Activated T-cell treated with anti-CD3 and anti-CD28 coated beads for 48 hours (primary cell): ENCODE measurements around the gene ERH.
A peak's percentile ranks its signal among the peaks of the same experiment; 100 is the strongest.
"Not testable (repeated sequence)": the region's sequence is repeated elsewhere in the genome, so short reads cannot be mapped to it uniquely, and the experiment has no call there.

Experiments
- DNase-seq: peaks from one replicate; pipeline ENCODE4 v3.0.0-alpha.2; 2020; ENCODE audit warnings: low read depth

ERH gene

DNA sequence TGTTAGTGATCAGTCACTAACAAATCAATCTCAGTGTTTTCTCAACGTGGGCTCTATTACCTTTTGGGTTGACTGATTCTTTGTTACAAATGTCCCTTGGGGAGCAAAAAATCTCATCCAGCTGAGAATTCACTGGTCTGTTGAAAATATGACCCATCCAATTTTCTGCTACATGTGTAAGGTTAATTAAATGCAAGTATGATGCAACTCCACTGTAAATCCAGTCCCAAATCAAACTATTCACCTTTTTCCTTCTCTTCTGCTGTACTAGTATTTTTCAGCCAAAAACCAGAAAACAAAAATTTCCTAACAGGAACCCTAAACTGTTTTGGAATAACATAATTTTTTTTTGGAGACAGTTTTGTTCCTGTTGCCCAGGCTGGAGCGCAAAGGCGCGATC, 2.2 kb downstream of the ERH start:
- DNase-seq = no peak

- no peak for DNase-seq
Observed at GRCh38 chr14:69392481-69392880, 5.6 kb downstream of the ERH start.

DNA sequence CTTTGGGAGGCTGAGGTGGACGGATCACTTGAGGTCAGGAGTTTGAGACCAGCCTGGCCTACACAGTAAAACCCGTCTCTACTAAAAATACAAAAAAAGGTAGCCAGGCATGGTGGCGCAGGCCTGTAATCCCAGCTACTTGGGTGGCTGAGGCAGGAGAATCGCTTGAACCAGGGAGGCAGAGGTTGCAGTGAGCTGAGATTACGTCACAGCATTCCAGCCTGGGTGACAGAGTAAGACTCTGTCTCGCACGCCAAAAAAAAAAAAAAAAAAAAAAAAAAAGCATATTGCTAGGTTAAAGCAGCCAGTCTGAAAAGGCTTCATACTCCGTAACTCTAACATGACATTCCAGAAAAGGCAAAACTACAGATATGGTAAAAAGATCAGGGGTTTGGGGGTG, 6.7 kb downstream of the ERH start:
- DNase-seq = not testable (repeated sequence)

DNA sequence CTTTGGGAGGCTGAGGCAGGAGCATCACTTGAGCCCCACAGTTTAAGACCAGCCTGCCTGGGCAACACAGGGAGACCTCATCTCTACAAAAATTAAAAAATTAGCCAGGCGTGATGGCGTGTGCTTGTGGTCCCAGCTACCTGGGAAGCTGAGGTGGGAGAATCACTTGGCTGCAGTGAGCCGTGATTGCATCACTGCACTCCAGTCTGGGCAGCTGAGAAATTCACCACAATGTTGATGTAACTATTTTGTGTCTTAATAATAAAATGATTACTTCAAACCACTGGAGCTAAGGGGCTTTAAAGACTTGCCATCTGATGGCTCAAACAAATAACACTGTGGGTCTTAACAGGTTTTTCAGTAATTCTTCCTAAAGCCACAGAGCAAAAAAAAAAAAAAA, 10.8 kb downstream of the ERH start:
- no peak for DNase-seq

DNA sequence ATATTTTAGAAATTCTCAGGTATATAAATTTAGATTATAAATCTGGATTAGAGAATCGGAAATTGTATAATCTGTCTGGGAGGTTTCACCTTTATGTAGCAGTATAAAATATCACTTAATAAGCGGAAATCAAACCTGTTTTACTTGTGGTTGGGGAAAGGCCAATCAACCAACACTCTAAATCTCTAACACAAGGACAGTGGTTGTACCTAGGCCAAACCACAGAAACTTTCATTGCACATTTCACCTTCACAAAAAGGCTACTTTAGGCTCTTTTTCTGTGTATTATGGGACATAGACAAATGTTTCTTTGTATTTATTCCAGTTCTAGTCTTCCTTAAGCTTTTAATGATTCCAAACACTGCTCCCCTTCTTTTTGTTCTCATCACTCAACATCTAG, 19.8 kb downstream of the ERH start:
- DNase-seq = no peak

DNA sequence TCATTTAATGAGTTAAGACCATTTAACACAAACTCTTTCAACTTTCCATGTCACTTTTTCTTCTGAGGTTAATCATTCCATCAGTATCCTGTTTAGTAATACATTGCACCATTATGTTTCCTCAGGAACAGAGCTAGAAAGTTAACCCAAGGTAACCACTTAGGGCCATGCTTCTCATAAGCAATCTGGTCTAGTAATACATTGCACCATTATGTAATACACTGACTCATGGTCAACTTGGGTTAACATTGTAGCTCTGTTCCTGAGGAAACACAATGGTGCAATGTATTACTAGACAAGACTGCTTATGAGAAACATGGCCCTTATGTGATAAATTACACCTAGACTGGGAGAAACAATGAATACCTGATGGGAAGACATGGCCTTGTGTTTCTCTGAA, 21.7 kb downstream of the ERH start:
- DNase-seq = no peak

DNA sequence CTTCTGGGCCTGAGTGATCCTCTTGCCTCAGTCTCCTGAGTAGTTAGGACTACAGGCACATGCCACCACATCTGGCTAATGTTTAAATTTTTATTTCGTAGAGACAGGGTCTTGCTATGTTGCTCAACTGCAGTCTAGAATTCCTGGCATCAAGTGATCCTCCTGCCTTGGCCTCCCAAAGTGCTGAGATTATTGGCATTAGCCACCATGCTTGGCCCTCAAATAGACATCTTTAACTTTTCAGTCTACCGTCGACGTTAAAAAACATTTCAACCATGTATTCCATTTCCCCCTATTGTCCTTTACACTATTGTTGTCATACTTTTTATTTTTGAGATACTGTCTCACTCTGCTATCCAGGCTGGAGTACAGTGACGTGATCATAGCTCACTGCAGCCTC, 22.4 kb downstream of the ERH start:
- no peak for DNase-seq

GRCh38 chr14:69375182-69375581, 22.9 kb downstream of the ERH start:
- no peak for DNase-seq

- no peak for DNase-seq
Observed at GRCh38 chr14:69374235-69374634, 23.9 kb downstream of the ERH start.

DNA sequence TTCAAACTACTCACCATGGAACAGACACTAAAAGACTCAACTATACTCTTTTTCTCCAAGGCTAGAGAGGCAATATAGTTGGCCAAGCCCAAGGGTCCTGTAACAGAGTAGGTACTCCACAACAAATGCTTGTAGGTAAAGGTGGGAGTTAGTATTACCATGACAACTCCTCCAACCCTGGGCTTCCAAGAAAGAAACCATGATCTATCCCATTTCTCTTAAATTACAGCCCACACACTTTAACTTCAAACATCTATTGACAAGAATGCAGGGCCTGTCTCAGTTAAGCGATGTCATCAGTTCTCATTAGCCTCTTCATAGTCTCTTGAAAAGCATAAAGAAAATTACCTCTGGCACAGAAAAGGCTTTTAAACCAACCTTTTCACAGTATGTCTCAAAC, 25.0 kb downstream of the ERH start:
- no peak for DNase-seq

DNA sequence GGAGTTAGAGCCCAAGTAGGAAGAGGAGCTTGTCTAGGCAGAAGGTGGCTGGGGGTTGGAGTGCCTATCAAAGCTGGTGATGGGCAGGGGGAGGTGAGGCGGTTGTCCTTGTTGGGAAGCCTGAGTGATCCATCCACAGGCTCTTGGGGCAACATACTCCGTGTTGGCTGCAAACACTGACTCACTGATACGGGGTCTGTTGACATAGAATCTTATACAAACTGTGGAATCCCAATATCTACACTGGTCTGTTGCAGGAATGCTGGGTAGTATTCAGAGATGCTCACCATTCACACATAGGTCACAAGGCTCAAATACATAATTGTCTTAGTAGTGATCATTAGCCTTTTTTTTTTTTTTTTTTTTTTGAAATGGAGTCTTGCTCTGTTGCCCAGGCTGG, 26.0 kb downstream of the ERH start:
- no peak for DNase-seq

DNA sequence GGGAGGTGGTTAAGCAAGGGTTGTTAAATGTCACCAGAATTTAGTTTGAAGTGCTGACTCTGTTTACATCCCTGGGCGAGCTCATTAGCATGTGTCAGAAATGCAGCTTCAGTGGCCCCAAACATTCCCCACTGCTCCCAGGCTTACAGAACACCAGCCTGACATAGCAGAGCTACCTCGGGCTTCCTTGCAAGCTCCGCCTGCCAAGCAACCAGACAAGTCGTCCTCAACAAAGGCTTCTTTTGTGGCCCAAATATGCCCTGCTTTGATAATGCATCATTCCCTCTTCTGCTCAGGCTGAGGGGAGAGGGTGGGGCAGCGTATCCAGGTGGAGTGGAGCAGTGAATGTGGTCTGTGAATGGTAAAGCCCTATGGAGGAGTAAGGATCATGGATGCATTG, 28.0 kb downstream of the ERH start:
- DNase-seq = no peak

- no peak for DNase-seq
Observed at GRCh38 chr14:69368381-69368780, 29.7 kb downstream of the ERH start.

DNA sequence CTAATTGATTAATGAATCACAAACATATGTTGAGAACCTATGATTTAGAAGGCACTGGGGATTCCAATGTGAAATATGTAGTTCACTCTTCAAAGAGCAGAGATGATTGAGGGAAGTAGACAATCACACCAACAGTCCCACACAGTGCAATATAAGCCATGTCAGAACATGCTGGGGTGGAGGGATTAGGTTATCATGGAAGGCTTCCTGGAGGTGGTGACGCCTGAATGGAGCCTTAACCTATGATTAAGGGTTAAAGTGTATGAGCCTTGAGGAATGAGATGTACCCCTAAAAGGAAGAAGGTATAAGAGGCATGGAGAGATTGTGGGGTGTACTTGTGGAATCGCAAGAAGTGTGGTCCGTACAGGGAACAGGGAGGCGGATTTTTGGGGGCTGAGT, 31.3 kb downstream of the ERH start:
- no peak for DNase-seq

DNA sequence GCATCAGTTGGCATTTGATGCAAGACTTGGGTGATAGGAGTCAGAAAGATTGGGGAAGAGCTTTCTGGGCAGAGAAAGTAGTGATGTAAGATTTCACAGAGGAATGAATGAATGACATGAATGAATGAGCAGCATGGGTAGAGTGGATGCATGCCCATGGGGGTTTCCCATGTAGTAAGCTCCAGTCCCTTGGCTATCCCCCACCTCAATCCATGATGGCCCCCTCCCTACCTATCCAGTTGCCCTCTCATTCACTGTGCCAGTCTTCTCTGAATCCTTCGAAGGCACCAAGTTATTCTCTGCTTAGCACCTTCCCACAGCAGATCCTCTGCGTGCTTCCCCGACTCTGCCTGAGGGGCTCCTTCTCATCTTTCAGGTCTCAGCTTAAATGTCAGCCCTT, 32.0 kb downstream of the ERH start:
- no peak for DNase-seq

DNA sequence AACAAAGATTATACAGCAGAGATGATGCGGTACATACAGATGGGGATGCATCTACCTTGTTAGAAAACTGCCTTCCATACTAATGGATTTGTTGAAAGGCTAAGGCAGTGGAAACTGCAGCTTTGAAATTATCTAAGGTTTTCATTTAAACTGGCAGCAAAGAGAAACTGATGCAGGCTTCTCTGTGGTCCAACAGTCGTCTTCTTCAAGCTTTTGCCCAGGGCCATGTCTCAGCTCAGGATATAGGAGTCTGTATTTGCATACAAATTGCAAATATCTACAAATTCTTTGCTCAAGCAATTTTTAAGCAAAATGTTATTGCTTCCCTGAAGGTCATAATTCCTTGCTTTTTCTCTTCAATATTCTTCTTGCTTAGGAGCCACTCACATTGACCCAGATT, 33.7 kb downstream of the ERH start:
- DNase-seq = no peak

DNA sequence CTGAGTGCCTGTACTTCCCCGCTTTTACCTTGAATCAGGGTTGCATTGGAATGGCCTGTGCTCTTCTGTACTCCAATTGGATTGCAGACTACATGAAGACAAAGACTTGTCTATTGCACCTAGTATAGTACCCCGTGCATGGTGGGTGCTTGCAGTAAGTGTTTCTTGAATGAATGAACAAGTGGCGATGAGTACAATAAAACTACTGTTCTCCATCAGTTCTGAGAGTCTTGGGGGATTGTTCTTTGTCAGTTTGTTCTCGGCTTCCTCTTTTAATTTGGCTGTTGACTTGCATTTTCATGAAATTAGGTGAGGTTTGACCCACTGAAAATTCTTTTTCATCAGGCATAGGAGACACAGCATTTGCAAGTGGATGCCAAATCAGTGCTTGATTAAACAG, 34.1 kb downstream of the ERH start:
- DNase-seq = no peak

GRCh38 chr14:69363055-69363454, 35.0 kb downstream of the ERH start:
- no peak for DNase-seq

- DNase-seq = peak; percentile 14
Observed at GRCh38 chr14:69360438-69361108, 37.5 kb downstream of the ERH start.

GRCh38 chr14:69358966-69359365, 39.1 kb downstream of the ERH start:
- no peak for DNase-seq

DNA sequence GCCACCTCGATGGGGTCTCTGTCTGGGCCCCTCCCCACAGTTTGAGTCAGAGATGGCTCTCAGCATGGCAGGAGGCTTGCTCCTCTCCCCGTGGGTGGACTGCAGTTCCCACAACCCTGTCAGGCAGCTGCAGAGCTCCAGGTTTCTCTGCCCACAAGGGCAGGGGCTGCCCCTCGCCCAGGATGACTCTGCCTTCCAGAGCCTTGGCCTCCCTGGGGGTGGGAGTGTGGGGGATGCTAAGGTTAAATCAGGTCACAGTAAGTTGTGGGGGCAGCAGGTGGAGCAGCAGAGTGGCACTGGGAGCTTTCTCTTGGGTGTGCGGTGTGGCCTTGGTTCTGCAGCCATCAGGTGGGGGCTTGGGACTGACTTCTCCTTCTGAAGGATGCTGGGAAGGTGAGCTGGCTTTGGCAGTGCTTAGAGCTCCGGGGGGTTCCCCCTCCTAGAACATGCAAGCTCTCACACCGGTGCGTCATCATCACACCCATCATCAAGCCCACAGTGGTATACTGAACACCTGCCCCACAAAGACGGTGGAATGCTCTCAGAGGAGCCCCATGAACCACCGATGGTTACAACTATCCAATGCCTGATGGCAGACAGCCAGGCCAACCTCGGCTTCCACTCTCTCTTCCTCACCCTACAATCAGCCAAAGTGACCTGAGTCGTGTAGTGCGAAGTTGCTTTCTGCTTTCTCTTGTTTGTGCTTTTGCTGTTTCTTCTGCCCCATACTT, 39.7 kb downstream of the ERH start:
- DNase-seq = peak; percentile 53

DNA sequence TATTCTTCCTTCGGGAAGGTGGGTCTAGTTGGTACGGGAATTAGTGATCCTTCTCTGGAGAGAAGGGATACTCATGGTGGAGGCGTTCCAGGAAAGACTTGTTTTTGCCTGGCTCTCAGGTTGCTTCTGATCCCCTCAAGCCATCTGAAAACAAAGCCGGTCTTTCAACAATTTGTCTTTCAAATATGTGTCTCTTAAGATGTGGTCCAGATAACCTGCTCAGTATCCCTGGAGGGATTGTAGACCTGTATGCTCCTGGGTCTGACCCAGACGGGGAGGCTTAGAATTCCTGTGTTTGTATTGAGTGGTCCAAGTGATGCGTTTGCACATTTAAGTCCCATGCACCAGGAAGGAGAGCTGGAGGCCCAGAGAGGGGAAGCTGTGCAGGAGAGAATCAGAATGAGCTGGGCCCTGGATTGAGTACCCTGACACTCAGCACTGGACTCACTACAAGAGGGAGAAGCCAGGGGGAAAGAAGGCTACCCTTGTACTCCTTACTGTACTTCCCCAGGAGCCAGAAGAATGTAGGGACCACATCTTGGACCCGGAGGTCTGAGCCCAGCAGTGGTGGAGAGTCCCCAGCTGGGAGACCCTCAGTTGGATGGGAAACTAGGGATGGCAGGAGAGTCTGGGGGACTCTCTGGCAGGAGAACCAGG, 40.4 kb downstream of the ERH start:
- DNase-seq = no peak

- no peak for DNase-seq
Observed at GRCh38 chr14:69356903-69357543, 41.1 kb downstream of the ERH start.
